ENCODE data around the gene HGS.

HGS gene

GRCh38 chr17:81713004-81713555 lies 29.3 kb downstream of the HGS start:
- Histone ChIP-seq H3K27ac (ENCODE audit: low read depth, low read length) (no peak overlapping the region; the same call in 1 of the 2 replicates), H3K9me3 (ENCODE audit: control insufficient read depth, insufficient read depth, low read length) (no peaks in the 10 kb centered on the region), H3K9me2 (replicated peaks; ENCODE audit: control insufficient read depth, low read length) (no peaks in the 10 kb centered on the region), H3K4me1 (ENCODE audit: control insufficient read depth, low read length) (peaks cover 34% of the 10 kb centered on the region), H3K4me2 (ENCODE audit: low read length) (peak overlapping the region; percentile 68), H3K79me2 (ENCODE audit: control insufficient read depth, low read length) (peaks cover 35% of the 10 kb centered on the region), H3K27me3 (ENCODE audit: control insufficient read depth, low read length) (no peaks in the 10 kb centered on the region), H3K4me3 (ENCODE audit: low read length) (peak overlapping the region; percentile 83), H3F3A (ENCODE audit: control insufficient read depth, insufficient read depth) (peaks cover 21% of the 10 kb centered on the region), H4K20me1 (ENCODE audit: control insufficient read depth, insufficient read depth, low read depth, low read length) (no peaks in the 10 kb centered on the region), H3K36me3 (ENCODE audit: control insufficient read depth, low read length) (peaks cover 42% of the 10 kb centered on the region)
- no peak for TF ChIP-seq CTCF (IDR thresholded peaks at IDR 0.05; ENCODE audit: low read depth, low read length, poor library complexity, severe bottlenecking)
- no peak for TF ChIP-seq EZH2phosphoT487 (IDR thresholded peaks at IDR 0.05; ENCODE audit: borderline replicate concordance, low read length)

DNA sequence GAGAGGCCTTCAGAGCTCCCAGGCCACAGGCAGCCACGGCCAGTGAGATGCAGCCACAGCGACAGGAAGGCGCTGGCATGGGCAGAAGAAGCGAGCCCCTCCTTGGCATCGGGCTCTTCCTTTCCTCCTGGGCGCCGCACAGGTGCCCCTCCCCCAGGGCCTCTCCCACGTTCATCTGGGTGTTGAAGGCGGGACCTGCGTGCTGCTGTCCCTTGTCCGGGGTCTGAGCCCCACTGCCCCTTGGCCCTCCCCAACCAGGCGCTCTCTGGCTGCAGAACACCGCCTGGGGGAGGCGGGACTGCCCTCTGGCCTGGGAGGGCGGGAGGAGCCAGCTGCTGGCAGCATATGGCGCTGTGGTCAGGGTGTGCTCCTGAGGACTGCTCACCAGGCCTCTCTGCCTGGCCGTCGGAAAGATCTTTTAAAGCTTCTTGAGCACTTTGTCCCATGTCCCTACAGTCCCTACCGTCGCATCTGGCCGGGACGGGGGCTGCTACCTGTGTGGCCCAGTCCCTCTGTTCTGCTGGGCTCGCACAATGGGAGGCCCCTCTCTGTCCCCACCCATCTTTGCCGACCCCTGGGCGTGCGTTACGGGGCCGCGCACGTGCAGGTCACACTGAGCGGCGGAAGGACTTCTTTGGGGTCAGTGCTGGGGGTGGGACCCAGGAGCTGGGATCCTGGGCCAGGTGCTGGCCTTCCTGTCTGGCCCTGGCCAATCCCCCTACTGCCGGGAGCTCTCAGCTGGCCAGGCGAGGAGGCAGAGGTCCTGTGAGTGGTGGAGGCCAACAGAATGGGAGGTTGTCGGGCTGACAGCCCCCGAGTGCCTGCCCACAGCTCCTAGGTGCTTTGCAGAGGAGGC lies 30.0 kb downstream of the HGS start:
- TF ChIP-seq EZH2phosphoT487 (IDR thresholded peaks at IDR 0.05; ENCODE audit: borderline replicate concordance, low read length) = no peak
- no peak for TF ChIP-seq CTCF (IDR thresholded peaks at IDR 0.05; ENCODE audit: low read depth, low read length, poor library complexity, severe bottlenecking)
- H3K4me3 ChIP-seq (ENCODE audit: low read length) = peak overlapping the region; percentile 83
- H3K4me2 ChIP-seq (ENCODE audit: low read length) = peak overlapping the region; percentile 68
- H3K4me1 ChIP-seq (ENCODE audit: control insufficient read depth, low read length) = peaks cover 34% of the 10 kb centered on the region
- H3K79me2 ChIP-seq (ENCODE audit: control insufficient read depth, low read length) = peaks cover 35% of the 10 kb centered on the region
- H3K9me3 ChIP-seq (ENCODE audit: control insufficient read depth, insufficient read depth, low read length) = no peaks in the 10 kb centered on the region
- H3K36me3 ChIP-seq (ENCODE audit: control insufficient read depth, low read length) = peaks cover 36% of the 10 kb centered on the region
- H3K27ac ChIP-seq (ENCODE audit: low read depth, low read length) = no peak overlapping the region
- H3K9me2 ChIP-seq (replicated peaks; ENCODE audit: control insufficient read depth, low read length) = no peaks in the 10 kb centered on the region
- no peaks in the 10 kb centered on the region for H3K27me3 ChIP-seq (ENCODE audit: control insufficient read depth, low read length)
- H4K20me1 ChIP-seq (ENCODE audit: control insufficient read depth, insufficient read depth, low read depth, low read length) = no peaks in the 10 kb centered on the region
- peaks cover 17% of the 10 kb centered on the region for H3F3A ChIP-seq (ENCODE audit: control insufficient read depth, insufficient read depth)

DNA sequence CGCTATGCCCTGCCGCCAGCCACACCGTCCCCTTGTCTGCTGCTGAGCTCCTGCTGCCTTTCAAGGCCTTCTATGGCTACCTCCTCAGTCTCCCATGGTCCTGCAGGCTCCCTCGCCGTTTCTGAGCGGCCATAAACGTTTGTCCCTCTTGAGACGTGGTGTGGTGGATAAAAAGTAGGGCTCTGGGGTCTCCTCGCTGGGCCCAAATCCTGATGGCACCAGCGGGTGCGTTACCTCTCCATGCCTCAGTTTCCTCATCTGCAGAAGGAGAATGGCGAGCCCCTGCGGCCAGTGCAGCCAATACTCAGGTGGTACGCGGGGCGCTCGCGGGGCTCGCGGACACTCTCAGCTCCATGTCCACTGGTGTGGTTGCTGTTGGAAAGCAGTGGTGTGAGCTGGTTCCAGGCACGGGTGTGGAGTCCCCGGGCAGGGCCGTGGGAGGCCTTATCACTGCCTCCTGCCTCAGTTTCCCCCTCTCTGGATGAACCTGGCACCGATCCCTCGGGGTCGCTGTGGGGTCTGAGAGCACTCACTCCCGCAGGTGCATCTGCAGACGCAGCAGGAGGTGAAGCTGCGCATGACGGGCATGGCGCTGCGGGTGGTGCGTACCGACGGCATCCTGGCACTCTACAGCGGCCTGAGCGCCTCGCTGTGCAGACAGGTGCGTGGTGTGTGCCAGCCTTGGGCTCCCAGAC lies 30.7 kb downstream of the HGS start:
- H3F3A ChIP-seq (ENCODE audit: control insufficient read depth, insufficient read depth) = peaks cover 10% of the 10 kb centered on the region
- no peak for TF ChIP-seq CTCF (IDR thresholded peaks at IDR 0.05; ENCODE audit: low read depth, low read length, poor library complexity, severe bottlenecking)
- TF ChIP-seq EZH2phosphoT487 (IDR thresholded peaks at IDR 0.05; ENCODE audit: borderline replicate concordance, low read length) = no peak
- no peaks in the 10 kb centered on the region for H3K27me3 ChIP-seq (ENCODE audit: control insufficient read depth, low read length)
- no peaks in the 10 kb centered on the region for H3K9me2 ChIP-seq (replicated peaks; ENCODE audit: control insufficient read depth, low read length)
- peaks cover 35% of the 10 kb centered on the region for H3K79me2 ChIP-seq (ENCODE audit: control insufficient read depth, low read length)
- no peak overlapping the region for H3K27ac ChIP-seq (ENCODE audit: low read depth, low read length)
- no peak overlapping the region for H3K4me3 ChIP-seq (ENCODE audit: low read length)
- H3K9me3 ChIP-seq (ENCODE audit: control insufficient read depth, insufficient read depth, low read length) = no peaks in the 10 kb centered on the region
- H3K4me2 ChIP-seq (ENCODE audit: low read length) = peak overlapping the region; percentile 68; the same call in 1 of the 2 replicates
- no peaks in the 10 kb centered on the region for H4K20me1 ChIP-seq (ENCODE audit: control insufficient read depth, insufficient read depth, low read depth, low read length)
- peaks cover 34% of the 10 kb centered on the region for H3K4me1 ChIP-seq (ENCODE audit: control insufficient read depth, low read length)
- peaks cover 34% of the 10 kb centered on the region for H3K36me3 ChIP-seq (ENCODE audit: control insufficient read depth, low read length)

Measured in DOHH2 (cell line).